Activated CD8-positive, alpha-beta memory T cell treated with anti-CD3 and anti-CD28 coated beads, Interleukin-2, amount 10 ng/mL, durations not matched to agents 7 days and 5 days (primary cell): Measurements from ENCODE around the gene CCNI. TPM values are rescaled to one million over a fixed set of nuclear protein-coding genes. Genes with fewer than 3 reads are reported as not detected.
"Not testable (repeated sequence)": the region's sequence is repeated elsewhere in the genome, so short reads cannot be mapped to it uniquely, and the experiment has no call there.

Experiments
- ATAC-seq: fragments of 150-1000 bp; cut with Tn5 transposase; one replicate; pipeline ENCODE4 v1.10.0; 2021; ENCODE audit warnings: moderate library complexity
- CTCF ChIA-PET: fragments of 350-600 bp; sonication (Branson Sonifier 250); formaldehyde crosslinking; loops from one replicate; lab custom pipeline; 2021; ENCODE audit warnings: antibody characterized with exemption; lab: Charles Lee
- DNase-seq: peaks from one replicate; pipeline ENCODE4 v3.0.0-alpha.2; 2020
- H3K27ac Mint-ChIP-seq: one replicate; pipeline ENCODE4 v1.8.0; 2021; ENCODE audit warnings: mild to moderate bottlenecking, mixed read lengths
- H3K27me3 Mint-ChIP-seq: one replicate; pipeline ENCODE4 v1.8.0; 2021; ENCODE audit warnings: mixed read lengths
- H3K36me3 Mint-ChIP-seq: one replicate; pipeline ENCODE4 v1.8.0; 2021; ENCODE audit warnings: mild to moderate bottlenecking, mixed read lengths
- H3K4me1 Mint-ChIP-seq: one replicate; pipeline ENCODE4 v1.8.0; 2021; ENCODE audit warnings: mixed read lengths
- H3K4me3 Mint-ChIP-seq: one replicate; pipeline ENCODE4 v1.8.0; 2021; ENCODE audit warnings: mild to moderate bottlenecking, moderate library complexity, mixed read lengths
- H3K9me3 Mint-ChIP-seq: one replicate; pipeline ENCODE4 v1.8.0; 2022; ENCODE audit warnings: low read depth, mixed read lengths
- total RNA-seq, 2 experiments: library from RNA; stranded (reverse); gene quantifications; one replicate each; pipeline ENCODE4 v1.2.3, GENCODE V29; 2021

CCNI gene
- total RNA-seq, 2 experiments from 2014 or later: 179 to 221 TPM

DNA sequence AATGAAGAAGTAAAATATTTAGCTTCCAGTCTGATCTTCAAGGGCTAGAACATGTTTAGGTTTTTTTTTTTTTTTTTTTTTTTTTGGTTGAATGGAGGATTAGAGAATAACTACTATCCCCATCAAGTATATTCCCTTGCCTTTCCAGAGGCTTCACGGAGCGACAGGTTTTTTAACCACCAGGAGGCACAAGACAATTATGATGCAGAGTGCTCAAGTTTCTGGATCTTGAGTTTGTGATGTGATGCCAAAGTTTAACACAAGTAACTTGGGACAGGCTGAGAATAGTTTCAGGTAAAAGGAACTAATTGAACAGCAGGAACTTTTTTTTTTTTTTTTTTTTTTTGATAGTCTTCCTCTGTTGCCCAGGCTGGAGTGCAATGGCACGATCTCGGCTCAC, 30.3 kb downstream of the CCNI start:
- CTCF ChIA-PET: interaction anchor here (0.6 to 3.5 kb wide), 14 partner anchors 8 to 286 kb away, joined by 3 to 22 read pairs (median 6); partner anchors contain the start of gene SEPTIN11
- Mint-ChIP-seq H3K4me1 (peaks cover 4% of the 10 kb centered on the region), H3K27ac (no peak overlapping the region), H3K36me3 (peaks cover 25% of the 10 kb centered on the region), H3K4me3 (no peak overlapping the region), H3K27me3 (no peaks in the 10 kb centered on the region), H3K9me3 (no peaks in the 10 kb centered on the region)
- ATAC-seq (no peak), DNase-seq (no peak)

DNA sequence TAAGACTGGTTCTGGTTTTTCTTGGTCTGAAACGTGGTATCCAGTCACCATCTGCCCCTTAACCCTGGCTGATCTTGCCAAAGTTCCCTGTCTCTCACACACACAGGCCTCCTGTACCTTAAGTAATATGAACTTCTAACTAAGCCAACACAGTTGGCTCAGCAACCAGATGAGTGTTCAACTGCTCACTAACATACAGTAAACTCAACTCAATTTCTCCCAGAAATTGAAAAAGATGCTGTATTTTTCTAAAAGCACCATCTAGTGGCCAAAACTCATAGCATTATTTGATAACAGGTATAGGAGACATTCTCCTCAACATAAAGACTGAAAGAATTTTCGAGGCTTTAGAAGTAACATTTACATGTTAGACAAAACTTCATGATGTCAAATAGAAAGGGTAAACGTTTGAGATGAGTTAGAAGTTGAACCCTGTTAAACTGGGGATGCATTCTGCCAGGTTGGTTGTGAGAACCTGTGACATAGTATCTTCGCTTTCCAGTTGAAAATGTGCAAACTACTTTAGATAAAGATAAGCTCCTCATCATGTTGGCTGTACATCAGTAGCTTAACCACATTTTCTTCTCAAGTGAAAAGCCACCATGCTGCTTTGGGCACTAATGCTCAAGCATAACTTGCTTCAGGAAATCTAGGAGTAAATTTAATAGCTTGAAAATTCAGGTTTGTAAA, 31.2 kb downstream of the CCNI start:
- Mint-ChIP-seq H3K27ac (no peak overlapping the region), H3K4me3 (no peak overlapping the region), H3K27me3 (no peaks in the 10 kb centered on the region), H3K9me3 (no peaks in the 10 kb centered on the region), H3K4me1 (peaks cover 2% of the 10 kb centered on the region), H3K36me3 (peaks cover 20% of the 10 kb centered on the region)
- no peak for DNase-seq
- ATAC-seq: peak; percentile 67
- CTCF ChIA-PET: interaction anchor here (0.6 to 3.5 kb wide), 16 partner anchors 8 to 285 kb away, joined by 3 to 22 read pairs (median 6); partner anchors contain the start of gene SEPTIN11

DNA sequence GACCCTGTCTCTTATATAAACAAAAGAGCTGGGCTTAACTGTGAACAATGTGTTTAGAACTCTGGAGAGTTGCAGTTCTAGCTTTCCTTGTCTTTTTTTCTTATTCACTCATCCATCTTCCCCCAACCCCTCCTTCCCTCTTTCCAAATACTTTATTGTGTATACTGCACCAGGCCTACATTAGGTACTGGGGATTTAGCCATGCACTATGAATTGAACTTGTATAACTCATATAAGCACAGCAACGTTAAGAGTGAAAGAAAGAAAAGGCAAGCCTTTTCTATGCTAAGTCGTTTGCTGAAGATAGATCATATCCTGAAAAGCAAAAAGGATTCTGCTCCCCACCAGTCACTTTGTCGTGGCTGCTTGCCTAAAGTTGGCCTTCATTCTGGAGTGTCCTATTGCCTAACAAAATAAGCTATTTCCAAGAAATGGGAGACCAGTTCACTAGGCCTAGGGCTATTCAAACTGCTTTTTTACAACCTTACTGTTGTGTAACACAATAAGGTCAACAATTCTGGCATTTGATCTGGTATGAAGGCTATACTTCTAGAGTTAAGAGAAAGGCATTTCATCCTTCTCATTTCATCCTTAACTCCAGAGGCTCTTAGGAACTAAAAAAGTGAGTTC, 32.2 kb downstream of the CCNI start:
- peaks cover 24% of the 10 kb centered on the region for H3K36me3 Mint-ChIP-seq

DNA sequence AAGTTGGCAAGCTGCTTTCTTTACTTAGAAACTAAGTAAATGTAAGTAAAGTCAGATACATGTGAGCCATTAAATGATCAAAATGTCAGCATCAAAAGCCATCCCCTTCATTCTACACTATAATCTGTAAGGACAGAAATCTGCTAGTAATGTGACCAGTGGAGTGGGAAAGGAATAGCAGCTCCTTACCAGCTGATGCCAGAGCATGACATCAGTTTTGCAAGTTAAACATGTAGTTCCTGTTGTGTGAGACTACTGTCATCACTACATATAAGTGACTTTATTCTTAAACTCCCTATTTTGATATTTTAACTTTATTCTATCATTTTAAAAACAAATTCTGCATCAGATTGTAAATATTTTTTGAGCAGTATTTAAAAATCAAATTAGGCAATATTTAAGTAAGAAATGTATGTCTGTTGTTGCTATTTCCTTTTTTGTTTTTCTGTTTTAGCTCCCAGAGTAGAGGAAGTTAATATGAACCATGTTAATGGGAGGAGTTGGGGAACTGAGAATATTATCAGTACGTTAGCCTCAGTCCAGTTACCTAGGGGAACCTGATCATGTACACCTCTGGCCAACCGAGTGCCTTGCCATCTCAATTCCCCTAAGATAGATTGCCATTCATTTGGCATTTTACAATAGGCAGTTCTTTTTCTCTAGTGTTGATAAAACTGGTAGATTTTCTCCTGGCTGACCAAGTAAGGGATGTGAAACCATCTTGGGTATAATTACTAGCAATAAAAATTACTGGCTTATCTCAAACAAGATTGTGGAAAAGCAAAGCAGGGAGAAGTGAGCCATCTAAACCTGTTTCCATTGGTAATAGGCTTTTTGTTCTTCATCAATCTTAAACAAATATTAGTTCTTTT, 34.7 kb downstream of the CCNI start:
- Mint-ChIP-seq H3K9me3 (no peaks in the 10 kb centered on the region), H3K4me1 (peaks cover 2% of the 10 kb centered on the region), H3K4me3 (no peak overlapping the region), H3K27me3 (no peaks in the 10 kb centered on the region), H3K36me3 (peaks cover 14% of the 10 kb centered on the region), H3K27ac (no peak overlapping the region)
- CTCF ChIA-PET: interaction anchor here (1.7 kb wide), 1 partner anchor 11 kb away, joined by 5 read pairs; no protein-coding TSS in a partner anchor
- ATAC-seq (no peak), DNase-seq (no peak)

More for the DNA sequence above, 32.2 kb downstream of the CCNI start:
- peaks cover 2% of the 10 kb centered on the region for H3K4me1 Mint-ChIP-seq
- ATAC-seq (no peak), DNase-seq (no peak)
- no peaks in the 10 kb centered on the region for H3K27me3 Mint-ChIP-seq
- CTCF ChIA-PET: interaction anchor here (0.8 to 1.8 kb wide), 4 partner anchors 8 to 93 kb away, joined by 3 to 6 read pairs (median 4); no protein-coding TSS in a partner anchor
- no peak overlapping the region for H3K27ac Mint-ChIP-seq
- H3K4me3 Mint-ChIP-seq: no peak overlapping the region
- no peaks in the 10 kb centered on the region for H3K9me3 Mint-ChIP-seq

DNA sequence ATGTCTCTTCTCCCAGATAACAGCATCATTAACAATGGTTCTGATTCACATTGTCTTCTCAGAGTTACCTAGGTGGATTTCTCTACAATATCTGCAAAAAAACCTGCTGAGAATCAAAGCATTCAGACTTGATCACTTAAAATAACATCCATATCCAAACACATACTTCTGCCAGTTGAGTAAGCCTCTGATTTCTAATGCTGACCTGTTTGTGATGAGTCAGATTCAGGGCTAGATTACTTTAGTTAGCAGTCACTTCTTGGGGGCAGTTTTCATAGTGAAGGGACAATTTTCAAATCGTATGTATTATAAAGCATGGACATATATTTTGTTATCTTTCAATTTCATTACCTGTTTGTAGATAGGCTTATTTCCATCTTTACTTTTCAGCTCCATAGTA, 35.5 kb downstream of the CCNI start:
- peaks cover 17% of the 10 kb centered on the region for H3K36me3 Mint-ChIP-seq
- no peak overlapping the region for H3K4me3 Mint-ChIP-seq
- H3K4me1 Mint-ChIP-seq: peaks cover 2% of the 10 kb centered on the region
- DNase-seq (no peak), ATAC-seq (no peak)
- no peaks in the 10 kb centered on the region for H3K9me3 Mint-ChIP-seq
- peaks cover 4% of the 10 kb centered on the region for H3K27me3 Mint-ChIP-seq
- CTCF ChIA-PET: interaction anchor here (0.9 to 1.7 kb wide), 3 partner anchors 12 to 16 kb away, joined by 3 to 5 read pairs (median 3); no protein-coding TSS in a partner anchor
- no peak overlapping the region for H3K27ac Mint-ChIP-seq

DNA sequence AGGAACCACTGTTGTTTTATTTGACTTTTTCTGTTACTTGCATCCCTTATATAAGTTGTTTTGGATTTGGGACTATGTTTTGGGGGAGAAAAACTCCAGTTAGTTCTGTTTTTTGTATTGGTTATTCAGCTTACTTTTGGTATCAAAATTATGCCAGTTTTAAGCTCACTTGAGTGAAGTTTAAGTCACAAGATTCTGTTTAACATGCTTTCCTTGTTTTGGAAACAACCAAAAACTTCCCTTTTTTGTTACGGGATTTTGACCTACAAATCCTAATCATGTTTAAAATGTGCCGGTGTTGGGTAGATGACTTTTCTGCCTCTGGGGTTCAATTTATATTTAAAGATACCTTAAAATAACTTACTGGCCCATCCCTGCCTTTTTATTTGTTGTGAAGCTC, 36.0 kb downstream of the CCNI start:
- ATAC-seq: no peak
- CTCF ChIA-PET: interaction anchor here (0.9 to 1.7 kb wide), 3 partner anchors 12 to 17 kb away, joined by 3 to 5 read pairs (median 3); no protein-coding TSS in a partner anchor
- peaks cover 20% of the 10 kb centered on the region for H3K36me3 Mint-ChIP-seq

DNA sequence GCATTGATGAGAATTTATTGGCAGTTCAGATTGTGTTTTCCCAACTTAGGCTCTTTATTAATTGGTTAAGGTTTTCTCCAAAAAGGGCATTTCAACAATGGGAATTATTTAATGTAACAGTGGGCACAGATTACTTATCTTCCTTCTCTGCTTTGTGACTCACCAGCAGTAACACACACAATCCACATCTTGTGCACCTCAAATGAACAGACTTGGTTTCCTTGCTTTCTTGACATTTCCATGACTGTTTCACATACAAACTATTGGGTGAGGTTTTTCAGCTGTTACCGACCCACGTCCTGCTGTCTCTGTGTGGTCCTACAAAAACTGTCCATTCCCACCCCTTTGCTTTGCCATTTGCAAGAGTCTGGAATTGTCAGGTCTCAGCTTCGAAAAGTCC, 38.1 kb downstream of the CCNI start:
- CTCF ChIA-PET: interaction anchor here (1.1 to 1.7 kb wide), 4 partner anchors 14 to 166 kb away, joined by 3 to 5 read pairs (median 3); no protein-coding TSS in a partner anchor
- H3K4me1 Mint-ChIP-seq: no peaks in the 10 kb centered on the region
- H3K27me3 Mint-ChIP-seq: peaks cover 4% of the 10 kb centered on the region
- ATAC-seq (no peak), DNase-seq (no peak)
- H3K4me3 Mint-ChIP-seq: no peak overlapping the region
- no peaks in the 10 kb centered on the region for H3K9me3 Mint-ChIP-seq
- H3K27ac Mint-ChIP-seq: no peak overlapping the region
- H3K36me3 Mint-ChIP-seq: peaks cover 29% of the 10 kb centered on the region

More for the DNA sequence above, 36.0 kb downstream of the CCNI start:
- peaks cover 4% of the 10 kb centered on the region for H3K27me3 Mint-ChIP-seq
- no peaks in the 10 kb centered on the region for H3K9me3 Mint-ChIP-seq
- no peak overlapping the region for H3K4me3 Mint-ChIP-seq
- no peak overlapping the region for H3K27ac Mint-ChIP-seq
- H3K4me1 Mint-ChIP-seq: peaks cover 2% of the 10 kb centered on the region
- no peak for DNase-seq

DNA sequence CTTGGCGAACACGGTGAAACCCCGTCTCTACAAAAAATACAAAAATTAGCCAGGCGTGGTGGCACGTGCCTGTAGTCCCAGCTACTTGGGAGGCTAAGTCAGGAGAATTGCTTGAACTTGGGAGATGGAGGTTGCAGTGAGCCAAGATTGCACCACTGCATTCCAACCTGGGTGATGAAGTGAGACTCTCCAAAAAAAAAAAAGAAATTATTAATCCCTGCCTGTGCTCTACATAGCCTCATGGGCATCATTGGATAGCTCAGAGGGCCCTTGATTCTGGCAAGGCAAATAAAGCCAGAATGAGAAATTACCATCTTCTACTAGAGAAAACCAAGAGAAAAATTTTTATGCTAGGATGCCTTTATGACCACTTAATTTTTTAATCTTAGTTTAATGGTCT, 38.6 kb downstream of the CCNI start:
- not testable (repeated sequence) for ATAC-seq, H3K4me1 Mint-ChIP-seq, H3K27ac Mint-ChIP-seq, DNase-seq, H3K4me3 Mint-ChIP-seq, H3K9me3 Mint-ChIP-seq, H3K27me3 Mint-ChIP-seq
- CTCF ChIA-PET: interaction anchor here (1.1 to 1.7 kb wide), 3 partner anchors 15 to 166 kb away, joined by 3 to 5 read pairs (median 3); no protein-coding TSS in a partner anchor
- peaks cover 33% of the 10 kb centered on the region for H3K36me3 Mint-ChIP-seq

DNA sequence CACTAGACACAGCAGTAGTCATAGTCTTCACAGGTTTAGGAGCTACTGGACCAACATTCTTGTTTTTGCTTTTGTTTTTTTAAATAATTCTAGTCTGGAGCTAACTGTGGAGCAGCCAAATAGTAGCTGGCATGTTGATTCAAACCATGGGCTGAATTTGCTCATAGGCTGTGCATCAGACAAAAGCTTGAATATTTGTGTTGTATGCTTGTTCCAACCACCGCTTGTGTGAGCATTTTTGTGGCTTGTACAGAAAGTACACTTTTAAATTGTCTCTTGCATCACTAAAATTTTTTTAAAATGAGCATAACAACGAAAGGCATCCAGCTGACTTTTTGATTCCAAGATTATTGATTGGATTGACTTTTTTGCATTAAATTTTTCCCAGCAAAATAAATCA, 39.6 kb downstream of the CCNI start:
- DNase-seq (no peak), ATAC-seq (no peak)
- Mint-ChIP-seq H3K27me3 (peaks cover 4% of the 10 kb centered on the region), H3K4me3 (no peak overlapping the region), H3K36me3 (peaks cover 38% of the 10 kb centered on the region), H3K27ac (no peak overlapping the region), H3K9me3 (no peaks in the 10 kb centered on the region), H3K4me1 (peaks cover 14% of the 10 kb centered on the region)
- CTCF ChIA-PET: interaction anchor here (0.6 to 1.7 kb wide), 4 partner anchors 9 to 27 kb away, joined by 3 to 7 read pairs (median 4); no protein-coding TSS in a partner anchor

DNA sequence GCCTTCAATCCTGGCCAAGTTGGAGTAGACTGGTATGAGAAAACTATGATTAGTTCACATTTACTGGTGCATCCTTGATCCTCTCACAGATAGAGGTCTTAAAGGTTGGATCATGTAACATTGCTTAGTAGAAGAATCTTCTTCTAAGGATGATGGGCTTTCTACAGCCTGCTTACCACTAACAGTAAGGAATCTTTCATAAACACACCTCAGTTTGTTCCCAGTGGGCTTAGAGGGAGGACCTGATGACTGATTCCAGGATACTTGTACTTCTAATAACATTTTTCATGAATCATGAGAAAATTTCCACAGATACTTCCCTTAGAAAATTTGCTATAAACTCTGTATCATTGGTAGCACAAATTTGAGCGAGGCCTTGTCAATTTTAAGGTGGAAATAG, 40.6 kb downstream of the CCNI start:
- ATAC-seq: no peak
- Mint-ChIP-seq H3K4me1 (peaks cover 22% of the 10 kb centered on the region), H3K36me3 (peaks cover 44% of the 10 kb centered on the region), H3K27ac (no peak overlapping the region), H3K9me3 (no peaks in the 10 kb centered on the region), H3K4me3 (no peak overlapping the region), H3K27me3 (peaks cover 4% of the 10 kb centered on the region)
- CTCF ChIA-PET: no interaction called here
- no peak for DNase-seq

DNA sequence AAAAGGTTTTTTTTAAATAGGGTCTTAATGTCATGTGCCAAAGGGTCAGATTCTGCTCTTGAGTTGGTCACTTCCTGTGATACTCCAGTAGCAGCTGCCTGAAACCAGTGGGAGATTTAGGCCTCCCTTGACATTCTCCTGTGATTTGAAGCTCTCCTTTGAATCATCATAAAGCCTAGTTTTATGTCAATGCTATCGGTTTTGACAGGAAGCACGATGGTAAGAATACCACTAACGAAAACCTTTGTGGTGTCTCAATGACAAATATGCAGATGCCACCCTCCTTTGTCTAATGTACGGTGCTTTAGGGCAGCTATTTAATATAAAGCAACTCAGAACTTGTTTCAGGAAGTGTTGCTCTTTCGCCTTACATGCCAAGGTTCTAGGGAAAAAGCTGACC, 44.2 kb downstream of the CCNI start:
- CTCF ChIA-PET: interaction anchor here (0.7 to 3.8 kb wide), 8 partner anchors 12 to 172 kb away, joined by 3 to 21 read pairs (median 6); no protein-coding TSS in a partner anchor
- H3K27me3 Mint-ChIP-seq: peaks cover 4% of the 10 kb centered on the region
- H3K4me1 Mint-ChIP-seq: peaks cover 44% of the 10 kb centered on the region
- no peaks in the 10 kb centered on the region for H3K9me3 Mint-ChIP-seq
- DNase-seq (peak; percentile 61), ATAC-seq (peak; percentile 80)
- H3K36me3 Mint-ChIP-seq: peaks cover 43% of the 10 kb centered on the region
- no peak overlapping the region for H3K4me3 Mint-ChIP-seq
- peak overlapping the region; percentile 55 for H3K27ac Mint-ChIP-seq

DNA sequence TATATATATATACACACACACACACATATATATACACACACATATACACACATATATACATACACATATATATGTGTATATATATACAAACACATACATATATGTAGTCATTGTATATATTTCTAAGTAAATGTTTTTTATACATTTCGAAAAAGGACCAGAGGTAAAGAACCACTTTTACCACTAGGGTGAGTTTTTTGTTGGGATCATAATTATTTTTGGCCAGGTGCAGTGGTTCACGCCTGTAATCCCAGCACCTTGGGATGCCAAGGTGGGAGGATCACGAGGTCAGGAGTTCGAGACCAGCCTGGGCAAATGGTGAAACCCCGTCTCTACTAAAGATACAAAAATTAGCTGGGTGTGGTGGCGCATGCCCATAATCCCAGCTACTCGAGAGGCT, 46.0 kb downstream of the CCNI start:
- H3K9me3 Mint-ChIP-seq: not testable (repeated sequence)
- H3K36me3 Mint-ChIP-seq: peaks cover 44% of the 10 kb centered on the region

More for the DNA sequence above, 46.0 kb downstream of the CCNI start:
- not testable (repeated sequence) for H3K4me3 Mint-ChIP-seq, H3K27me3 Mint-ChIP-seq, ATAC-seq, H3K27ac Mint-ChIP-seq, DNase-seq
- CTCF ChIA-PET: interaction anchor here (1.3 kb wide), 1 partner anchor 22 kb away, joined by 4 read pairs; no protein-coding TSS in a partner anchor
- peaks cover 57% of the 10 kb centered on the region for H3K4me1 Mint-ChIP-seq
